Osteoblast (primary cell): ENCODE measurements around the gene BAIAP2L1. TPM values are rescaled to one million over a fixed set of nuclear protein-coding genes. Genes with fewer than 3 reads are reported as not detected.
A peak's percentile ranks its signal among the peaks of the same experiment; 100 is the strongest.
"Not testable (repeated sequence)": the region's sequence is repeated elsewhere in the genome, so short reads cannot be mapped to it uniquely, and the experiment has no call there.

Experiments
- DNase-seq: peaks from one replicate; pipeline ENCODE4 v3.0.0; 2011; ENCODE audit warnings: low spot score, mixed read lengths; ENCODE audit not compliant: insufficient read length; ENCODE audit errors: missing footprints
- H2AFZ ChIP-seq: 2 replicates; pipeline ENCODE4 v1.6.0; 2011; ENCODE audit warnings: mild to moderate bottlenecking, low read length
- H3K27ac ChIP-seq: 2 replicates; pipeline ENCODE4 v1.5.1; 2011; ENCODE audit warnings: mild to moderate bottlenecking, low read depth, low read length, moderate library complexity
- H3K27me3 ChIP-seq: 2 replicates; pipeline ENCODE4 v1.6.0; 2012; ENCODE audit warnings: mild to moderate bottlenecking, control low read depth, inconsistent platforms, low read length, moderate library complexity; ENCODE audit not compliant: insufficient read depth
- H3K36me3 ChIP-seq: 2 replicates; pipeline ENCODE4 v1.5.1; 2011; ENCODE audit warnings: mild to moderate bottlenecking, low read length, control low read depth, moderate library complexity; ENCODE audit not compliant: insufficient read depth
- H3K4me1 ChIP-seq: 2 replicates; pipeline ENCODE4 v1.5.1; 2011; ENCODE audit warnings: mild to moderate bottlenecking, low read length, control low read depth, moderate library complexity; ENCODE audit not compliant: insufficient read depth
- H3K4me2 ChIP-seq: 2 replicates; pipeline ENCODE4 v1.6.0; 2011; ENCODE audit warnings: mild to moderate bottlenecking, low read length; ENCODE audit not compliant: insufficient read depth
- H3K4me3 ChIP-seq: fragments of 200-600 bp; sonication (generic); 3 replicates; pipeline ENCODE4 v1.5.1; 2012; ENCODE audit warnings: mild to moderate bottlenecking, low read length, inconsistent platforms; ENCODE audit not compliant: insufficient read depth
- H3K79me2 ChIP-seq: 2 replicates; pipeline ENCODE4 v1.6.0; 2012; ENCODE audit warnings: mild to moderate bottlenecking, low read length, control low read depth, inconsistent platforms; ENCODE audit not compliant: insufficient read depth
- H3K9me3 ChIP-seq: 2 replicates; pipeline ENCODE4 v1.5.1; 2011; ENCODE audit warnings: low read depth, low read length, control low read depth
- H4K20me1 ChIP-seq: 2 replicates; pipeline ENCODE4 v1.6.0; 2012; ENCODE audit warnings: mild to moderate bottlenecking, low read length, control low read depth; ENCODE audit not compliant: insufficient read depth
- CTCF ChIP-seq: IDR thresholded peaks from 2 replicates; pipeline ENCODE4 v1.5.1; 2011; ENCODE audit warnings: mild to moderate bottlenecking, low read depth, low read length, moderate library complexity; ENCODE audit errors: extremely low read depth
- total RNA-seq: library from RNA; depleted of rRNA; stranded (reverse); fragments of >200 nt; gene quantifications from 2 replicates; pipeline ENCODE4 v1.2.3, GENCODE V29; 2012

The BAIAP2L1 gene
- 7.7 and 10.5 TPM in 2 replicates for total RNA-seq

- peaks cover 8% of the 10 kb centered on the region for H3K79me2 ChIP-seq
- DNase-seq = peak; percentile 93
Measured at GRCh38 chr7:98400542-98401340, at the start of gene BAIAP2L1. TSS of gene BAIAP2L1 (minus strand) at chr7:98401090. CDS start at chr7:98400852, 238 bp downstream.

DNA sequence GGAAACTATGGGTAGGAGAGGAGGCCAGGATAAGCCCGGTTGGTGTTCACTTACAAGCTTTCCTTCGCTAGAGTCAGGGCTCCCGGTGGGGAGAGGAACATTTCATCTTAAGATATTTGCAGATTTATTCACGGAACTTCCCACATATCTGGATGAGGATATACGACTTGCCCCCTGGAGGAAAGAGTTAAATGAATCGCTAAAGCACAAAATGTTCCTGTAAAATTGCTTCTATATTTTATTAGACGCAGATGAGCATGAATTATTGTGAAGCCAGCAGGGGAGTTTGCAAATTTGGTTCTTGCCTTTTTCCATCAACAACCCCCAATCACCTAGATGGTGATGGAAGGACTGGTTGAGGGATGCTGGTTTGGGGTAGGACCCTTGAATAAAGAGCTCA, 47.9 kb upstream of the BAIAP2L1 start:
- H2AFZ ChIP-seq = no peak overlapping the region
- H3K4me3 ChIP-seq = no peak overlapping the region
- H3K79me2 ChIP-seq = no peaks in the 10 kb centered on the region
- H3K4me1 ChIP-seq = no peaks in the 10 kb centered on the region
- no peak for TF ChIP-seq CTCF
- no peak overlapping the region for H3K4me2 ChIP-seq
- H3K9me3 ChIP-seq = no peaks in the 10 kb centered on the region
- H3K36me3 ChIP-seq = no peaks in the 10 kb centered on the region
- no peaks in the 10 kb centered on the region for H4K20me1 ChIP-seq
- no peak for DNase-seq
- no peaks in the 10 kb centered on the region for H3K27me3 ChIP-seq
- H3K27ac ChIP-seq = no peak overlapping the region

More at GRCh38 chr7:98400542-98401340, at the start of gene BAIAP2L1:
- Histone ChIP-seq H2AFZ (peak within 1 kb of the TSS; percentile 63), H3K36me3 (no peaks in the 10 kb centered on the region), H3K4me2 (peak within 1 kb of the TSS; percentile 82), H3K27ac (no peak within 1 kb of the TSS), H3K4me3 (peak within 1 kb of the TSS; percentile 77), H3K9me3 (no peaks in the 10 kb centered on the region), H3K4me1 (peaks cover 13% of the 10 kb centered on the region), H4K20me1 (no peaks in the 10 kb centered on the region), H3K27me3 (no peaks in the 10 kb centered on the region)
- no peak for TF ChIP-seq CTCF

GRCh38 chr7:98440992-98441391, 40.1 kb upstream of the BAIAP2L1 start:
- not testable (repeated sequence) for H4K20me1 ChIP-seq, H3K4me2 ChIP-seq, H3K4me1 ChIP-seq, H2AFZ ChIP-seq, H3K4me3 ChIP-seq, H3K27me3 ChIP-seq, DNase-seq, H3K9me3 ChIP-seq, H3K27ac ChIP-seq, H3K36me3 ChIP-seq, H3K79me2 ChIP-seq

DNA sequence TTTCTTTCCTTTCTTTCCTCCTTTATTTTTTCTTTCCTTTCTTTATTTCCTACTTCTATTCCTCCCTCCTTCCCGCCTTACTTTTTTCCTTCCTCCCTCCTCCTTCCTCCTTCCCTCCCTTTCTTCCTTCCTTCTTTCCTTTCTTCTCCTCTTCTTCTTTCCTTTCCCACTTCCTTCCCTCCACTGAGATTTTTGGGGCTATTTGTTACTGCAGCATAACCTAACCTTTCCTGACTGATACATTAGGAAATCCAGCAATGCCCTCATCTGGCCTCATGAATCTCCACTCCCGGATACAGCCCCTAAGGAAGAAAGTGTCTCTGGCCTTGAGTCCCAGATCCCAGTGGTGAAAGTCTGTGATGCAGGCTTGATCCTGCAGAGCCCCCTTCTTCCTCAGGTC, 38.6 kb upstream of the BAIAP2L1 start:
- Histone ChIP-seq H4K20me1 (no peaks in the 10 kb centered on the region), H3K27ac (no peak overlapping the region), H3K4me2 (no peak overlapping the region), H3K36me3 (no peaks in the 10 kb centered on the region), H3K9me3 (no peaks in the 10 kb centered on the region), H2AFZ (no peak overlapping the region), H3K4me3 (no peak overlapping the region), H3K27me3 (peaks cover 4% of the 10 kb centered on the region), H3K4me1 (no peaks in the 10 kb centered on the region), H3K79me2 (no peaks in the 10 kb centered on the region)
- DNase-seq = no peak
- TF ChIP-seq CTCF = no peak
